Body of pancreas (tissue), 4 donors: ENCODE data around the gene ADRB1. TPM values are rescaled to one million over a fixed set of nuclear protein-coding genes. Genes with fewer than 3 reads are reported as not detected.
A peak's percentile ranks its signal among the peaks of the same experiment; 100 is the strongest.

Source experiments
- ATAC-seq: fragments of 150-250 bp; one replicate; pipeline ENCODE4 v1.9.1; 2016
- DNase-seq, 4 donors: peaks; one replicate each; pipeline ENCODE4 v3.0.0-alpha.2; 2019
- H3K27ac ChIP-seq, 4 donors: fragments of 200-600 bp; sonication (generic); 1 replicate in 3 of 4; 2 replicates in 1 of 4; pipeline versions ENCODE4 v1.5.1 to v1.6.1; 2016 to 2019; ENCODE audit warnings: mild to moderate bottlenecking in 1 of 4, mixed read lengths in 1 of 4, moderate library complexity in 1 of 4
- H3K27me3 ChIP-seq, 2 donors: fragments of 200-600 bp; sonication (generic); one replicate each; pipeline ENCODE4 v1.6.0; 2016; ENCODE audit warnings: mild to moderate bottlenecking in 1 of 2
- H3K36me3 ChIP-seq, 2 donors: fragments of 200-600 bp; sonication (generic); replicated peaks in 1 of 2; 2 replicates each; pipeline ENCODE4 v1.5.1; 2016; ENCODE audit warnings: low read depth in 2 of 2; ENCODE audit not compliant: insufficient read depth in 1 of 2
- H3K4me1 ChIP-seq: fragments of 200-600 bp; sonication (generic); one replicate; pipeline ENCODE4 v1.6.0; 2016
- H3K4me3 ChIP-seq, 2 donors: fragments of 200-600 bp; sonication (generic); 1 replicate in 1 of 2; 2 replicates in 1 of 2; pipeline ENCODE4 v1.5.1; 2016 to 2019
- H3K9me3 ChIP-seq, 3 donors: fragments of 200-600 bp; sonication (generic); 1 replicate in 2 of 3; 2 replicates in 1 of 3; pipeline ENCODE4 v1.5.1; 2016
- POLR2A ChIP-seq, 3 donors: fragments of 450-650 bp; IDR thresholded peaks; one replicate each; pipeline ENCODE4 v1.6.1; 2016; ENCODE audit warnings: antibody characterized with exemption in 3 of 3, mild to moderate bottlenecking in 2 of 3
- WGBS, 2 donors: methylation state at CpG; one replicate each; pipeline ENCODE4 v1.1.5; 2017; 5-methylcytosine and 5-hydroxymethylcytosine counted together
- intact Hi-C: fragments of 100-400 bp; cut with DNase I; formaldehyde crosslinking; loops from one replicate; pipeline ENCODE4 v1.15.1; 2023
- total RNA-seq, 2 donors: library from RNA; depleted of rRNA; stranded (reverse); fragments of >200 nt; gene quantifications; one replicate each; pipeline ENCODE4 v1.1.0, GENCODE V29; 2016
- TF ChIP-seq, protein P1 (sequence below), 7 experiments: fragments of 450-650 bp in 4 of 7; fragments of 200-600 bp in 3 of 7; sonication (generic) in 3 of 7; IDR thresholded peaks; one replicate each; pipeline ENCODE4 v1.5.1; 2016 to 2019; ENCODE audit warnings: antibody characterized with exemption in 7 of 7

ADRB1 gene
- total RNA-seq, 2 donors from 2014 or later, result 1.0 to 8.6 TPM

DNA sequence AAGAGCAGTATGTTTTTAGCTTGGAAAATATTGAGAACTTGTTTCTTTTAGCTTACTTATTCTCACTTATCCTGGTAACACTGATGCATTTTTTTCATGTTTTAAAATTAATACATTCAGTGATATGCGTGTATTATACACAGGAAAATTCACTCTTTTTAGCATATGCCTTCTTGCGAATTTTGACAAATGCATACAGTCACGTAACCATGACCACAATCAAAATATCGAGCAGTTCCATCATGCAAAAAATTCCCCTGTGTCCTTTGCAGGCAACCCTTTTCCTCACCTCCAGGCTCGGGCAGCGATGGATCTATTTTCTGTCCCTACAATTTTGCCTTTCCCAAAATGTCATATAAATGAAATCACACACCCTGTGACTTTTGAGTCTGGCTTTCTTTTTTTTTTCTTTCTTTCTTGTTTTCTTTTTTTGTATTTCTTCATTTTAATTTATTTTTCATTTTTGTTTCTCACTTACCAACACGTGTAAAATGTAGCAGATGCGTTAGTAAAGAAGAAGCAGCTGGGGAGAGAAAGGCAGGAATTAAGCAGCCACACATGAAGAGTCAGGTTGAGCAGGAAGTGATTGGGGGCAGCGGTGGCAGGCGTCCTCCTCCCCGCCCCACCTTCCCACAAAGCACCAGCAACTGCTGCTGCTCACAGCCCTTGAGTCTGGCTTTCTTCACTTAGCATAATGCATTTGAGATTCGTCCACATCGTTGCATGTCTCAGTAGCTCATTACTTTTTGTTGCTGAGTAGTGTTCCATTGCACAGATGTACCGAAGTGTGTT lies 29.9 kb downstream of the ADRB1 start:
- WGBS, 2 donors, result 58 to 63% methylated on average over 14 of the region's 14 CpGs
- DNase-seq, result no peak
- TF ChIP-seq POLR2A (IDR thresholded peaks at IDR 0.05), result no peak
- TF ChIP-seq, protein P1, sequence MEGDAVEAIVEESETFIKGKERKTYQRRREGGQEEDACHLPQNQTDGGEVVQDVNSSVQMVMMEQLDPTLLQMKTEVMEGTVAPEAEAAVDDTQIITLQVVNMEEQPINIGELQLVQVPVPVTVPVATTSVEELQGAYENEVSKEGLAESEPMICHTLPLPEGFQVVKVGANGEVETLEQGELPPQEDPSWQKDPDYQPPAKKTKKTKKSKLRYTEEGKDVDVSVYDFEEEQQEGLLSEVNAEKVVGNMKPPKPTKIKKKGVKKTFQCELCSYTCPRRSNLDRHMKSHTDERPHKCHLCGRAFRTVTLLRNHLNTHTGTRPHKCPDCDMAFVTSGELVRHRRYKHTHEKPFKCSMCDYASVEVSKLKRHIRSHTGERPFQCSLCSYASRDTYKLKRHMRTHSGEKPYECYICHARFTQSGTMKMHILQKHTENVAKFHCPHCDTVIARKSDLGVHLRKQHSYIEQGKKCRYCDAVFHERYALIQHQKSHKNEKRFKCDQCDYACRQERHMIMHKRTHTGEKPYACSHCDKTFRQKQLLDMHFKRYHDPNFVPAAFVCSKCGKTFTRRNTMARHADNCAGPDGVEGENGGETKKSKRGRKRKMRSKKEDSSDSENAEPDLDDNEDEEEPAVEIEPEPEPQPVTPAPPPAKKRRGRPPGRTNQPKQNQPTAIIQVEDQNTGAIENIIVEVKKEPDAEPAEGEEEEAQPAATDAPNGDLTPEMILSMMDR (IDR thresholded peaks at IDR 0.05), result no peak
- ATAC-seq, result no peak
- no peaks in the 10 kb centered on the region for H3K27me3 ChIP-seq
- H3K4me1 ChIP-seq, result no peaks in the 10 kb centered on the region
- H3K4me3 ChIP-seq, result no peak overlapping the region
- peak overlapping the region in 1 of 4 donors; percentile 8 for H3K27ac ChIP-seq
- H3K9me3 ChIP-seq, result no peaks in the 10 kb centered on the region
- intact Hi-C loops, result no loop called here
- H3K36me3 ChIP-seq, result no peaks in the 10 kb centered on the region

DNA sequence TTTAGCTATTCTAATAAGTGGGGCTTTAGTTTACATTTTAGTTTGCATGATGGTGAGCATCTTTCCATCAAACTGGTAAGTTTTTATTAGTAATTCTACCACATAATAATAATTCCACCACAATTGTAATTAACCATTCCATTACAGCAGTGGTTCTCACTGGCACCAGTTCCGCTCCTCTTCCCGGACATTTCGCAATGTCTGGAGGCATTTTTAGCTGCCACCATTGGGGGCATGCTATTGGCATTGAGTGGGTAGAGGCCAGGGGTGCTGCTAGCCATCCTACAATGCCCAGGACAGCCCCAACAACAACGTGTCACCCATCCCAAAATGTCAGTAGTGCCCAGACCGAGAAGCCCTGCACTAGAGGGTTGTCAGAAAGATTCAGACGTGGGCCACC lies 31.4 kb downstream of the ADRB1 start:
- Histone ChIP-seq H3K27ac (no peak overlapping the region), H3K4me1 (no peaks in the 10 kb centered on the region), H3K27me3 (no peaks in the 10 kb centered on the region), H3K9me3 (no peaks in the 10 kb centered on the region), H3K36me3 (no peaks in the 10 kb centered on the region), H3K4me3 (no peak overlapping the region)
- no peak for TF ChIP-seq POLR2A (IDR thresholded peaks at IDR 0.05)
- ATAC-seq, result no peak
- DNase-seq, result no peak
- intact Hi-C loops, result no loop called here
- WGBS, 2 donors, result 81 to 85% methylated on average over 6 of the region's 6 CpGs

DNA sequence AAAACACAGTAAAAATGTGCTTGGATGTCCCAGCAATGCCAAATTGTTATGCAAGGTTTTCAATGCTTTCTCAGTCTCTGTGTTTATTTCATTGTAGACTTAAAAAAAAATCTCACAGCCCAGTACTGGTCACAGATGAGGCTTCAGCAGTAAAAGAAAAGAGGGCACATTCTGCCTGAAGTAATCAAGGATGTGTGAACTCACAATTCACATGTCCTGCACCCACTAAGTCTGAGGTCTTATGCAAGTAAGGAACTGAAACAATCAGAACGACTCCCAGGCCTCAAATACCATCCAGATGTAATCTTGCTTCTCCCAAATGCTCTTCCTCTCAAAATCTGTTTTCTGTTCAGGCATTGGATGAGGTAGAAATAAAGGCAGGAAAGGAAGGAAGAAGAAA lies 33.7 kb downstream of the ADRB1 start:
- Histone ChIP-seq H3K9me3 (no peaks in the 10 kb centered on the region), H3K27me3 (no peaks in the 10 kb centered on the region), H3K36me3 (no peaks in the 10 kb centered on the region), H3K4me3 (no peak overlapping the region), H3K4me1 (peaks cover 11% of the 10 kb centered on the region), H3K27ac (no peak overlapping the region)
- DNase-seq (no peak), ATAC-seq (no peak)
- no peak for TF ChIP-seq POLR2A (IDR thresholded peaks at IDR 0.05)
- TF ChIP-seq, protein P1 (IDR thresholded peaks at IDR 0.05), result no peak
- 65 to 75% methylated on average over 1 of the region's 1 CpG for WGBS, 2 donors
- intact Hi-C loops, result no loop called here

DNA sequence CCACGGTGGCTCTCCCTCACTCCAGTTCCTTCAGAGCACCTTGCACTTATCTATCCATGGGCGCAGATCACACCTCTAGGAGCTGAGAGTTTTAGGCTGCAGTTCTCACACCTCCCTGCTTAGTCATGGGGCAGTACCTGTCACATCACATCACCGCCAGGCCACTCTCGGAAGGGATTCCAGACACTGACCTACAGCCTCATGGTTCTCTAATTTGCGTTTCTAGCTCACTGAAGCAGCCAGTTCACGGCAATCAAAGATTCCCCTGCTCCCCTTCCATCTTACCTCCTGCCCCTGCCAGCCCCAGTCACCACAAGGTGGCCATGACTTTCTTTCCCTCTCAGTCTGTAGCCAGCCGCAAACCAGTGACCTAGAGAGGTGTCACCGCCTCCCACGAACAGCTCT lies 34.2 kb downstream of the ADRB1 start:
- Histone ChIP-seq H3K9me3 (no peaks in the 10 kb centered on the region), H3K27me3 (no peaks in the 10 kb centered on the region), H3K36me3 (no peaks in the 10 kb centered on the region), H3K4me3 (no peak overlapping the region), H3K4me1 (peaks cover 15% of the 10 kb centered on the region), H3K27ac (no peak overlapping the region)
- ATAC-seq (no peak), DNase-seq (no peak)
- intact Hi-C loops, result no loop called here
- WGBS, 2 donors, result 89 to 90% methylated on average over 9 of the region's 9 CpGs
- no peak for TF ChIP-seq POLR2A (IDR thresholded peaks at IDR 0.05)
- TF ChIP-seq, protein P1 (IDR thresholded peaks at IDR 0.05), result no peak

DNA sequence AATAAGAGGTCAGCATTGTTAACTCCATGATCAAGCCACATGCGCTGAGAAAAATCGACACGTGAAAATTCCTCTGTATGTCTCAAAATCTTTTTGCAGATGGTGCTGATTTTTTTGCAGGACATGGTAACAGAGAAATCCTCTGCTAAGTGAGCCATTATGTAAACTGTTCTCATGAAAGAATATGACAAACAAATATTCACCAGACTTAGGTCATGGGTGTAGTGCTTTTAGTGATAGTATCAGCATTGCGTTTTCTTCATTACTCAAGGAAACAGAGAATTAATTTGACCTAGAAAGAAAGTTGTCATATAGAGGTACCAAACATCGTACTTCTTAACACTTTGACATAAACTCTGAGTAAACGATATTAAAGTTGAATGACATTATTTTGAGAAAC lies 34.7 kb downstream of the ADRB1 start:
- peaks cover 17% of the 10 kb centered on the region for H3K4me1 ChIP-seq
- H3K36me3 ChIP-seq, result no peaks in the 10 kb centered on the region
- 79 to 86% methylated on average over 6 of the region's 6 CpGs for WGBS, 2 donors
- TF ChIP-seq, protein P1 (IDR thresholded peaks at IDR 0.05), result no peak
- TF ChIP-seq POLR2A (IDR thresholded peaks at IDR 0.05), result no peak
- DNase-seq (no peak), ATAC-seq (no peak)
- no peaks in the 10 kb centered on the region for H3K27me3 ChIP-seq
- H3K9me3 ChIP-seq, result no peaks in the 10 kb centered on the region
- no peak overlapping the region for H3K27ac ChIP-seq
- intact Hi-C loops, result no loop called here
- H3K4me3 ChIP-seq, result no peak overlapping the region
